T-helper 2 cell treated with Interferon-gamma antibody and Interleukin-4, amounts not matched to agents 5 μg/mL and 100 μg/mL, for 36 hours (primary cell): Measurements from ENCODE around the gene FAM78B.

ENCODE experiments used
- DNase-seq: peaks from one replicate; pipeline ENCODE4 v3.0.0; 2021; ENCODE audit warnings: low spot score
- H3K27ac Mint-ChIP-seq: one replicate; pipeline ENCODE4 v1.8.0; 2021; ENCODE audit warnings: mild to moderate bottlenecking, mixed read lengths
- H3K27me3 Mint-ChIP-seq: one replicate; pipeline ENCODE4 v1.8.0; 2021; ENCODE audit warnings: low read depth, mixed read lengths
- H3K36me3 Mint-ChIP-seq: one replicate; pipeline ENCODE4 v1.8.0; 2021; ENCODE audit warnings: low read depth, mixed read lengths
- H3K4me1 Mint-ChIP-seq: one replicate; pipeline ENCODE4 v1.8.0; 2021; ENCODE audit warnings: low read depth, mixed read lengths
- H3K4me3 Mint-ChIP-seq: one replicate; pipeline ENCODE4 v1.8.0; 2022; ENCODE audit warnings: mild to moderate bottlenecking, moderate library complexity, mixed read lengths
- H3K9me3 Mint-ChIP-seq: one replicate; pipeline ENCODE4 v1.8.0; 2021; ENCODE audit warnings: mixed read lengths

Gene FAM78B

DNA sequence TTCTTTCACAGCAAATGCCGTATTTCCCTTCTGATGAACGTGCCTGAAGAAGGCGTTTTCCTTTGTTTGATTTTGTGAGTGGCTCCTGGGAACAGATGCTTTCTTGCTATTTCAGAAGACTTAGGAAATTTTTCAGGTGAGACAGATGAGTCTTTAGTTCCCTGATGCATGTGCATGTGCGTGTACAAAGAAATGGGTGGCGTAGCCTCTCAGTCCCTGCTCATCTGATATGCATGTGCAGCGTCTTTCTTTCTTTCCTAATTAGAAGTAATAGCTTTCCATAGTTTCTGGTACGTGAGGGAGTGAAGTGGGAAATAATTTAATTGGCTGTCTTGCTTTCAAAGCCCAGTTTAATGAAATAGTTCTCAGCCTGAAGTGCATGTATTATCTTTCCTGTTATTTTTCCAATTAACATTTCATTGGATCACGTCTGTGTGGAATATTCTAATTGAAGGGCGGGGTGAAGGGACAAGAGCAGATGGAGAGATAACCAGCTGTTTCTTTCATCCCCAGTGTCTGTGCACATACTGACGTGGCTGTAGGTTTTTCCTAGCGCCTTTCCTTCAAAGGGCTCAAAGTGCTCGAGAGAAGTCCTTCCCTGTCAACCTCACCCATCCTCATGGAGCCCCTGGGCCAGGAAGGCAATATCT lies 104.3 kb downstream of the FAM78B start:
- H3K27me3 Mint-ChIP-seq, result peaks cover 2% of the 10 kb centered on the region
- H3K4me1 Mint-ChIP-seq, result no peaks in the 10 kb centered on the region
- no peaks in the 10 kb centered on the region for H3K36me3 Mint-ChIP-seq
- H3K9me3 Mint-ChIP-seq, result no peaks in the 10 kb centered on the region
- H3K4me3 Mint-ChIP-seq, result no peak overlapping the region
- DNase-seq, result no peak
- H3K27ac Mint-ChIP-seq, result no peak overlapping the region

GRCh38 chr1:166057650-166058049 lies 109.2 kb downstream of the FAM78B start:
- Mint-ChIP-seq H3K9me3 (no peaks in the 10 kb centered on the region), H3K27ac (no peak overlapping the region), H3K4me1 (no peaks in the 10 kb centered on the region), H3K4me3 (no peak overlapping the region), H3K36me3 (no peaks in the 10 kb centered on the region), H3K27me3 (peaks cover 3% of the 10 kb centered on the region)
- no peak for DNase-seq

GRCh38 chr1:166053395-166053794 lies 113.4 kb downstream of the FAM78B start:
- no peak for DNase-seq
- Mint-ChIP-seq H3K27ac (no peak overlapping the region), H3K4me3 (no peak overlapping the region), H3K9me3 (no peaks in the 10 kb centered on the region), H3K27me3 (peaks cover 2% of the 10 kb centered on the region), H3K4me1 (no peaks in the 10 kb centered on the region), H3K36me3 (no peaks in the 10 kb centered on the region)

DNA sequence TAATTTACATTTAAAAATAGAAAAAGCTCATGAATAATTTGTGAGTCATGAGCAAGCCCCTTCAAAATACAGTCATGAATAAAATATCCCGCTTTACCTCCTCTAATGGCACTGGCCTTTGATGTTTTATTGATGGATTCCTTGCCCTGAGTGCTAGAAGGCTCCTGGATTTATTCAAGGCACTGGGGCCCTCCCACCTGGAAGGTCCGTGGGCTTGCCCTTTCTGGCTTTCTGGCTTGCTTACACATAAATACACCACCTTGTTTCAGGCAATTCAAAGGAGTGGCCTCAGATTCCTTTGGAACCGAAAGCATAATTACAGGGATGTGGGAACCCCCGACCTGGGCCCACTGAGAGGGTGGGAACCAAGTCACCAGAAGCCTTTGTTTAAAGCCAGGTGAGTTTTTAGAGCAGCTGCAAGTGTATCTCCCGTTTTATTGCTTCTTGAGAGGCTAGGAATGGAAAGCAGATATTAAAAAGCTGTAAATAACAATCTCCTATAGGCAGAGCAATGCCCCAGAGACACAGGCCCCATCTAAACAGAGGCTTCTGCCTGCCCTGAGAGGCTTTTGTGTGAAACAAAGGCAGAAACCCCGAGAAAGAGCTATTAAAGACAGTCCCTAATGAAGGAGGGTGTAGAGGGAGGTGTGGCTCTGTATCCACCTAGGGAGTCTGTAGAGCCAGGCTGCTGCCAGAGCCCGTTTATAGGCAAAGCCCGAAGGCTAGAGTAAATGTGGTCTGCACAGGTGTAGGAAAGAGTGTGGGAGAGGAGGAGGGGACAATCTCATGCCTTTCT lies 126.4 kb downstream of the FAM78B start:
- no peak overlapping the region for H3K4me3 Mint-ChIP-seq
- DNase-seq, result no peak
- peaks cover 8% of the 10 kb centered on the region for H3K27me3 Mint-ChIP-seq
- H3K9me3 Mint-ChIP-seq, result no peaks in the 10 kb centered on the region
- H3K4me1 Mint-ChIP-seq, result no peaks in the 10 kb centered on the region
- H3K27ac Mint-ChIP-seq, result no peak overlapping the region
- no peaks in the 10 kb centered on the region for H3K36me3 Mint-ChIP-seq

- no peaks in the 10 kb centered on the region for H3K36me3 Mint-ChIP-seq
- H3K27ac Mint-ChIP-seq, result no peak overlapping the region
- H3K9me3 Mint-ChIP-seq, result no peaks in the 10 kb centered on the region
- no peaks in the 10 kb centered on the region for H3K4me1 Mint-ChIP-seq
- H3K4me3 Mint-ChIP-seq, result no peak overlapping the region
- H3K27me3 Mint-ChIP-seq, result peaks cover 5% of the 10 kb centered on the region
- no peak for DNase-seq
Measured at GRCh38 chr1:166039436-166040201, 127.2 kb downstream of the FAM78B start.

DNA sequence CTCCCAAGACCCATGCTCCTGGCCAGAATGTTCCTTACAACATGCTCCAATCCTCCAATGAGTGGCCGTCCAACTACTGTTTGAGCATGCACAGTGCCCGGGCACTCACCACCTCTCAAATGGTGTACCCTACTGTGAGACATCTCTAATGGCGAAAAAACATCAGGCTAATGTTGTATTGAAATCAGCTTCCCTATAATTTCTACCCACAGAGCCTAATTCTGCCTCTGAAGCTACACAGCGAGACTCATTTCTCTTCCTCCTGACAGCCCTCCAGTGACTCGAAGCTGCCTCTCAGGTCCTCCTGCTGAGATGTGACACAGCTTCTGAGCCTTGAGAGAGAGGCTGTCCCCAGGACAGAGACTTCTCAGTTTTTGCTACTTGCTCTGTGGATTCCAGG lies 130.7 kb downstream of the FAM78B start:
- Mint-ChIP-seq H3K27me3 (no peaks in the 10 kb centered on the region), H3K9me3 (no peaks in the 10 kb centered on the region), H3K4me1 (no peaks in the 10 kb centered on the region), H3K4me3 (no peak overlapping the region), H3K27ac (no peak overlapping the region), H3K36me3 (no peaks in the 10 kb centered on the region)
- DNase-seq, result no peak

GRCh38 chr1:166032572-166033371 lies 134.0 kb downstream of the FAM78B start:
- H3K4me1 Mint-ChIP-seq, result no peaks in the 10 kb centered on the region
- no peaks in the 10 kb centered on the region for H3K27me3 Mint-ChIP-seq
- H3K36me3 Mint-ChIP-seq, result no peaks in the 10 kb centered on the region
- DNase-seq, result no peak
- no peak overlapping the region for H3K4me3 Mint-ChIP-seq
- no peak overlapping the region for H3K27ac Mint-ChIP-seq
- H3K9me3 Mint-ChIP-seq, result no peaks in the 10 kb centered on the region

- H3K27ac Mint-ChIP-seq, result no peak overlapping the region
- no peaks in the 10 kb centered on the region for H3K9me3 Mint-ChIP-seq
Measured at GRCh38 chr1:166031932-166032571, 134.7 kb downstream of the FAM78B start.

GRCh38 chr1:166029196-166029945 lies 137.4 kb downstream of the FAM78B start:
- no peak for DNase-seq
- no peaks in the 10 kb centered on the region for H3K36me3 Mint-ChIP-seq
- H3K4me1 Mint-ChIP-seq, result no peaks in the 10 kb centered on the region
- peaks cover 10% of the 10 kb centered on the region for H3K27me3 Mint-ChIP-seq
- H3K4me3 Mint-ChIP-seq, result no peak overlapping the region
- no peaks in the 10 kb centered on the region for H3K9me3 Mint-ChIP-seq
- no peak overlapping the region for H3K27ac Mint-ChIP-seq

More at GRCh38 chr1:166031932-166032571, 134.7 kb downstream of the FAM78B start:
- peaks cover 3% of the 10 kb centered on the region for H3K27me3 Mint-ChIP-seq
- no peaks in the 10 kb centered on the region for H3K4me1 Mint-ChIP-seq
- H3K4me3 Mint-ChIP-seq, result no peak overlapping the region
- H3K36me3 Mint-ChIP-seq, result no peaks in the 10 kb centered on the region
- DNase-seq, result no peak

GRCh38 chr1:166026555-166026954 lies 140.2 kb downstream of the FAM78B start:
- no peak overlapping the region for H3K27ac Mint-ChIP-seq
- no peak overlapping the region for H3K4me3 Mint-ChIP-seq
- peaks cover 12% of the 10 kb centered on the region for H3K27me3 Mint-ChIP-seq
- H3K9me3 Mint-ChIP-seq, result no peaks in the 10 kb centered on the region
- H3K4me1 Mint-ChIP-seq, result no peaks in the 10 kb centered on the region
- DNase-seq, result no peak
- H3K36me3 Mint-ChIP-seq, result no peaks in the 10 kb centered on the region

- H3K4me1 Mint-ChIP-seq, result no peaks in the 10 kb centered on the region
- DNase-seq, result no peak
- H3K4me3 Mint-ChIP-seq, result no peak overlapping the region
- H3K27ac Mint-ChIP-seq, result no peak overlapping the region
- peaks cover 12% of the 10 kb centered on the region for H3K27me3 Mint-ChIP-seq
- H3K9me3 Mint-ChIP-seq, result no peaks in the 10 kb centered on the region
- H3K36me3 Mint-ChIP-seq, result no peaks in the 10 kb centered on the region
Measured at GRCh38 chr1:166026143-166026542, 140.7 kb downstream of the FAM78B start.

DNA sequence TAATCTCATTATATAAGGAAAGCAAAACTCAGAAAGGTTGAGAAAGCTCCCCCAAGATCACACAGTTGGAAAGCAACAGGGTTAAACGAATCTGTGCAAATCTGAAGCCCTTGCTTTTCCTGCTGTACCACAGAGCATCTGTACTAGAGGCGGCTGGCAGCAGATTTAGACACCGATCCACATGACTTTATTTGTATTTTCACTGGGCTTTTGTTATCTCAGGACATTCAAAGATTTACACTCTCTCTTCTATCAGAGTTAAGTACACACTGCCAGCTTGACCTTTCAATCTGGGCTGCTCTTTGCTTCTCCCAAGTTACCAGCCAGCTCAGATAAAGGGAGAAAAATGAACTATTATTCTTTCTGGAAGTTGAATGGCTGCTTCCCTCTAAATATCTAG lies 146.6 kb downstream of the FAM78B start:
- no peaks in the 10 kb centered on the region for H3K9me3 Mint-ChIP-seq
- H3K27me3 Mint-ChIP-seq, result peaks cover 11% of the 10 kb centered on the region
- DNase-seq, result no peak
- no peak overlapping the region for H3K4me3 Mint-ChIP-seq
- H3K36me3 Mint-ChIP-seq, result no peaks in the 10 kb centered on the region
- no peaks in the 10 kb centered on the region for H3K4me1 Mint-ChIP-seq
- no peak overlapping the region for H3K27ac Mint-ChIP-seq
